Heart left ventricle (tissue), 13 donors: Measurements from ENCODE around the gene STXBP3.

Source experiments
- CTCF ChIP-seq, 12 donors: fragments of 200-600 bp; sonication (generic) in 4 of 12; IDR thresholded peaks; one replicate each; pipeline versions ENCODE4 v1.5.0 to v1.8.0; 2018 to 2022; ENCODE audit warnings: antibody characterized with exemption in 12 of 12, mild to moderate bottlenecking in 5 of 12
- POLR2A ChIP-seq, 2 donors: fragments of 450-650 bp; IDR thresholded peaks; one replicate each; pipeline ENCODE4 v1.6.1; 2017; ENCODE audit warnings: antibody characterized with exemption in 2 of 2, mild to moderate bottlenecking in 2 of 2, moderate library complexity in 2 of 2
- donor health status: ischemic (EF 13 %, LVEDD 7.1; RV severe dilation, severe dysfunction).
- donor health status: DM: no; HTN: yes; CAD: no.
- donor health status: DM: no; HTN: no; CAD: no.
- donor health status: ischemic (EF 25% LVEDD 6.9; RV normal size, moderate dysfunction).
- donor health status: ischemic (EF 25% LVEDD 5.7; RV mildly dilated, moderate dysfunction).
- donor health status: ischemic (EF 35%, LVEDD 5.7; RV mildly dilated, moderate dysfunction).
- donor health status: nonischemic (EF 11% LVEDD 7.7; RV severe dilation, severe dysfunction).
- donor health status: DM: yes; HTN: yes; CAD: no.
- donor health status: PGD.
- donor health status: ischemic (EF 29% LVEDD 5.4; RV normal size, mild dysfunction).
- donor health status: nonischemic (EF 23%, LVEDD 6.1; RV moderate dilation, normal function).

- TF ChIP-seq CTCF (IDR thresholded peaks at IDR 0.05): no peak
- no peak for TF ChIP-seq POLR2A (IDR thresholded peaks at IDR 0.05)
Measured at GRCh38 chr1:108845991-108846390, 99.5 kb downstream of the STXBP3 start.
